BJ (cell line): Measurements from ENCODE around the gene ABLIM2. TPM values are rescaled to one million over a fixed set of nuclear protein-coding genes. Genes with fewer than 3 reads are reported as not detected.

Experiments
- CTCF ChIA-PET: fragments of 350-600 bp; formaldehyde crosslinking; extraction: SDS; loops from one replicate; lab custom pipeline; 2021; ENCODE audit warnings: antibody characterized with exemption, inconsistent platforms; lab: Yijun Ruan, JAX
- POLR2A ChIA-PET: fragments of 300-600 bp; sonication (Branson Sonifier 250); formaldehyde crosslinking; extraction: SDS; loops from one replicate; lab custom pipeline; 2021; ENCODE audit warnings: antibody characterized with exemption; lab: Charles Lee
- DNase-seq: peaks from one replicate; pipeline ENCODE4 v3.0.0-alpha.2; 2011; ENCODE audit warnings: low read depth
- H3K27me3 ChIP-seq: 2 replicates; pipeline ENCODE4 v1.6.0; 2011; ENCODE audit warnings: low read length; ENCODE audit not compliant: control insufficient read depth, insufficient read depth
- H3K36me3 ChIP-seq: 2 replicates; pipeline ENCODE4 v1.5.1; 2011; ENCODE audit warnings: low read length; ENCODE audit not compliant: control insufficient read depth, insufficient read depth
- H3K4me3 ChIP-seq: 2 replicates; pipeline ENCODE4 v1.5.1; 2011; ENCODE audit warnings: low read depth, mild to moderate bottlenecking, control low read depth, low read length
- CTCF ChIP-seq: IDR thresholded peaks from 2 replicates; pipeline ENCODE4 v1.5.1; 2011; ENCODE audit warnings: low read depth, mild to moderate bottlenecking, control low read depth, inconsistent platforms, low read length, moderate library complexity; ENCODE audit not compliant: insufficient read depth
- polyA plus RNA-seq: library from polyadenylated mRNA; depleted of rRNA; stranded (reverse); fragments of >200 nt; gene quantifications from 2 replicates; pipeline ENCODE4 v1.2.3, GENCODE V29; 2011

ABLIM2 gene
- polyA plus RNA-seq, 1 experiment = 0.07 TPM

- ChIA-PET POLR2A (no interaction called here), CTCF (interaction anchor here (0.7 to 1.4 kb wide), 4 partner anchors 31 to 216 kb away, joined by 3 to 4 read pairs (median 4); no protein-coding TSS in a partner anchor)
- TF ChIP-seq CTCF = peak; percentile 60
- H3K4me3 ChIP-seq = peak overlapping the region; percentile 10; the same call in 1 of the 2 replicates
- H3K36me3 ChIP-seq = no peaks in the 10 kb centered on the region
- peaks cover 19% of the 10 kb centered on the region for H3K27me3 ChIP-seq
- DNase-seq = no peak
Observed at GRCh38 chr4:8015512-8015911, 143.1 kb downstream of the ABLIM2 start.

- no peak overlapping the region for H3K4me3 ChIP-seq
- peaks cover 20% of the 10 kb centered on the region for H3K27me3 ChIP-seq
- ChIA-PET CTCF (interaction anchor here (0.7 to 1.6 kb wide), 4 partner anchors 15 to 212 kb away, joined by 3 to 4 read pairs (median 3); no protein-coding TSS in a partner anchor), POLR2A (no interaction called here)
- no peak for DNase-seq
- TF ChIP-seq CTCF = no peak
- no peaks in the 10 kb centered on the region for H3K36me3 ChIP-seq
Observed at GRCh38 chr4:8013976-8014726, 144.5 kb downstream of the ABLIM2 start.

GRCh38 chr4:8012517-8012916, 146.1 kb downstream of the ABLIM2 start:
- TF ChIP-seq CTCF = no peak
- no peaks in the 10 kb centered on the region for H3K36me3 ChIP-seq
- ChIA-PET POLR2A (no interaction called here), CTCF (no interaction called here)
- no peak overlapping the region for H3K4me3 ChIP-seq
- DNase-seq = no peak
- peaks cover 18% of the 10 kb centered on the region for H3K27me3 ChIP-seq

- H3K4me3 ChIP-seq = no peak overlapping the region
- no peak for DNase-seq
- H3K36me3 ChIP-seq = no peaks in the 10 kb centered on the region
- CTCF ChIA-PET = no interaction called here
- TF ChIP-seq CTCF = no peak
- POLR2A ChIA-PET = no interaction called here
- peaks cover 24% of the 10 kb centered on the region for H3K27me3 ChIP-seq
Observed at GRCh38 chr4:8010618-8011017, 148.0 kb downstream of the ABLIM2 start.

GRCh38 chr4:8009710-8010511, 148.7 kb downstream of the ABLIM2 start:
- POLR2A ChIA-PET = no interaction called here
- H3K27me3 ChIP-seq = peaks cover 23% of the 10 kb centered on the region
- DNase-seq = no peak
- no peaks in the 10 kb centered on the region for H3K36me3 ChIP-seq
- no peak for TF ChIP-seq CTCF
- CTCF ChIA-PET = no interaction called here
- H3K4me3 ChIP-seq = no peak overlapping the region
